Tibial nerve (tissue), 4 donors: ENCODE measurements around the gene HCFC1R1. TPM values are rescaled to one million over a fixed set of nuclear protein-coding genes. Genes with fewer than 3 reads are reported as not detected.

Source experiments
- DNase-seq, 2 donors: peaks; one replicate each; pipeline ENCODE4 v3.0.0-alpha.2; 2019; ENCODE audit warnings: low spot score in 2 of 2
- H3K27ac ChIP-seq, 4 donors: fragments of 200-600 bp; sonication (generic) in 3 of 4; one replicate each; pipeline ENCODE4 v1.5.1; 2017 to 2019; ENCODE audit warnings: mild to moderate bottlenecking in 1 of 4
- H3K27me3 ChIP-seq, 2 donors: fragments of 200-600 bp; sonication (generic) in 1 of 2; one replicate each; pipeline versions ENCODE4 v1.5.1 to v1.6.0; 2017 to 2019
- H3K36me3 ChIP-seq, 3 donors: fragments of 200-600 bp; sonication (generic); one replicate each; pipeline ENCODE4 v1.5.1; 2018 to 2019
- H3K4me1 ChIP-seq, 4 donors: fragments of 200-600 bp; sonication (generic) in 3 of 4; one replicate each; pipeline ENCODE4 v1.5.1; 2017 to 2019
- H3K4me3 ChIP-seq, 4 donors: fragments of 200-600 bp; sonication (generic) in 3 of 4; one replicate each; pipeline ENCODE4 v1.5.1; 2017 to 2019; ENCODE audit warnings: mild to moderate bottlenecking in 1 of 4, moderate library complexity in 1 of 4
- H3K9me3 ChIP-seq, 4 donors: fragments of 200-600 bp; sonication (generic) in 3 of 4; one replicate each; pipeline ENCODE4 v1.5.1; 2017 to 2019
- EP300 ChIP-seq, 2 donors: sonication (generic); formaldehyde crosslinking; IDR thresholded peaks; one replicate each; pipeline ENCODE4 v1.6.1; 2017; ENCODE audit warnings: antibody characterized with exemption in 2 of 2, mild to moderate bottlenecking in 1 of 2
- POLR2A ChIP-seq, 2 donors: fragments of 450-650 bp; IDR thresholded peaks; one replicate each; pipeline ENCODE4 v1.6.1; 2017; ENCODE audit warnings: antibody characterized with exemption in 2 of 2, mild to moderate bottlenecking in 2 of 2, moderate library complexity in 2 of 2
- WGBS, 2 donors: methylation state at CpG; one replicate each; pipeline ENCODE4 v1.1.5; 2018; 5-methylcytosine and 5-hydroxymethylcytosine counted together
- total RNA-seq, 4 donors: library from RNA; depleted of rRNA; stranded (reverse); fragments of >200 nt; gene quantifications; one replicate each; pipeline ENCODE4 v1.1.0, GENCODE V29; 2016
- TF ChIP-seq, protein P1 (sequence below), 5 experiments: fragments of 200-600 bp in 3 of 5; fragments of 450-650 bp in 2 of 5; sonication (generic) in 3 of 5; IDR thresholded peaks; one replicate each; pipeline ENCODE4 v1.5.1; 2016 to 2019; ENCODE audit warnings: antibody characterized with exemption in 5 of 5, mild to moderate bottlenecking in 3 of 5, moderate library complexity in 2 of 5

The HCFC1R1 gene
- total RNA-seq, 4 donors from 2014 or later: 17.7 to 46.9 (median 38.5) TPM

DNA sequence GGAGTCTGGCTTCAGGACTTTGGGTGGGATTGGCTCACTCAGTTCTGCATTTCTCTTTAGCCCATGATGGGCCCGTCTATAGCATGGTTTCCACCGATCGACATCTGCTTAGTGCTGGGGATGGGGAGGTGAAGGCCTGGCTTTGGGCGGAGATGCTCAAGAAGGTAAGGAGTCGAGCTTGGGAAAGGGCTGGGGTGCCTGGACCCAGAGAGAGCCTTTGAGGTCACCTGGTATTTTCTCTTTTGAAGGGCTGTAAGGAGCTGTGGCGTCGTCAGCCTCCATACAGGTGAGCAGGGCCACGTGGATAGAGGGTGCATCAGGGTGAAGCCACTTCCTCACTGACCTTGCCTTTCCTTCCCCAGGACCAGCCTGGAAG, 2.2 kb upstream of the HCFC1R1 start:
- Histone ChIP-seq H3K27ac (no peak overlapping the region), H3K9me3 (no peaks in the 10 kb centered on the region), H3K4me3 (no peak overlapping the region), H3K4me1 (peaks cover 0 to 63% (median 40%) of the 10 kb centered on the region in 4 donors), H3K27me3 (peaks cover 0 to 25% of the 10 kb centered on the region in 2 donors), H3K36me3 (peaks cover 0 to 22% (median 5%) of the 10 kb centered on the region in 3 donors)
- WGBS, 2 donors: 92 to 96% methylated on average over 8 of the region's 8 CpGs
- no peak for DNase-seq
- TF ChIP-seq EP300 (IDR thresholded peaks at IDR 0.05) (no peak), POLR2A (IDR thresholded peaks at IDR 0.05) (no peak)
- TF ChIP-seq, protein P1, sequence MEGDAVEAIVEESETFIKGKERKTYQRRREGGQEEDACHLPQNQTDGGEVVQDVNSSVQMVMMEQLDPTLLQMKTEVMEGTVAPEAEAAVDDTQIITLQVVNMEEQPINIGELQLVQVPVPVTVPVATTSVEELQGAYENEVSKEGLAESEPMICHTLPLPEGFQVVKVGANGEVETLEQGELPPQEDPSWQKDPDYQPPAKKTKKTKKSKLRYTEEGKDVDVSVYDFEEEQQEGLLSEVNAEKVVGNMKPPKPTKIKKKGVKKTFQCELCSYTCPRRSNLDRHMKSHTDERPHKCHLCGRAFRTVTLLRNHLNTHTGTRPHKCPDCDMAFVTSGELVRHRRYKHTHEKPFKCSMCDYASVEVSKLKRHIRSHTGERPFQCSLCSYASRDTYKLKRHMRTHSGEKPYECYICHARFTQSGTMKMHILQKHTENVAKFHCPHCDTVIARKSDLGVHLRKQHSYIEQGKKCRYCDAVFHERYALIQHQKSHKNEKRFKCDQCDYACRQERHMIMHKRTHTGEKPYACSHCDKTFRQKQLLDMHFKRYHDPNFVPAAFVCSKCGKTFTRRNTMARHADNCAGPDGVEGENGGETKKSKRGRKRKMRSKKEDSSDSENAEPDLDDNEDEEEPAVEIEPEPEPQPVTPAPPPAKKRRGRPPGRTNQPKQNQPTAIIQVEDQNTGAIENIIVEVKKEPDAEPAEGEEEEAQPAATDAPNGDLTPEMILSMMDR (IDR thresholded peaks at IDR 0.05): no peak

GRCh38 chr16:3025032-3026002, 1.6 kb upstream of the HCFC1R1 start:
- WGBS, 2 donors: 85 to 96% methylated on average over 18 of the region's 18 CpGs
- H3K36me3 ChIP-seq: peaks cover 0 to 22% (median 5%) of the 10 kb centered on the region in 3 donors
- peaks cover 0 to 19% of the 10 kb centered on the region in 2 donors for H3K27me3 ChIP-seq
- no peak for DNase-seq
- H3K4me1 ChIP-seq: peaks cover 0 to 70% (median 42%) of the 10 kb centered on the region in 4 donors
- no peak overlapping the region for H3K4me3 ChIP-seq
- no peaks in the 10 kb centered on the region for H3K9me3 ChIP-seq
- H3K27ac ChIP-seq: no peak overlapping the region
- TF ChIP-seq, protein P1 (IDR thresholded peaks at IDR 0.05): no peak
- TF ChIP-seq POLR2A (IDR thresholded peaks at IDR 0.05) (no peak), EP300 (IDR thresholded peaks at IDR 0.05) (no peak)

- WGBS, 2 donors: 2 to 8% methylated on average over 6 of the region's 6 CpGs
- H3K4me3 ChIP-seq: peak overlapping the region; percentile 62 to 68 (median 65)
- H3K9me3 ChIP-seq: no peaks in the 10 kb centered on the region
- H3K36me3 ChIP-seq: peaks cover 0 to 22% (median 5%) of the 10 kb centered on the region in 3 donors
- no peak for DNase-seq
- peaks cover 0 to 64% (median 35%) of the 10 kb centered on the region in 4 donors for H3K4me1 ChIP-seq
- TF ChIP-seq, protein P1 (IDR thresholded peaks at IDR 0.05): no peak
- TF ChIP-seq EP300 (IDR thresholded peaks at IDR 0.05) (no peak), POLR2A (IDR thresholded peaks at IDR 0.05) (no peak)
- peaks cover 0 to 9% of the 10 kb centered on the region in 2 donors for H3K27me3 ChIP-seq
- peak overlapping the region; percentile 75 to 99 (median 95) for H3K27ac ChIP-seq
These were observed 400 bp downstream of the HCFC1R1 start for GRCh38 chr16:3023415-3023668.

DNA sequence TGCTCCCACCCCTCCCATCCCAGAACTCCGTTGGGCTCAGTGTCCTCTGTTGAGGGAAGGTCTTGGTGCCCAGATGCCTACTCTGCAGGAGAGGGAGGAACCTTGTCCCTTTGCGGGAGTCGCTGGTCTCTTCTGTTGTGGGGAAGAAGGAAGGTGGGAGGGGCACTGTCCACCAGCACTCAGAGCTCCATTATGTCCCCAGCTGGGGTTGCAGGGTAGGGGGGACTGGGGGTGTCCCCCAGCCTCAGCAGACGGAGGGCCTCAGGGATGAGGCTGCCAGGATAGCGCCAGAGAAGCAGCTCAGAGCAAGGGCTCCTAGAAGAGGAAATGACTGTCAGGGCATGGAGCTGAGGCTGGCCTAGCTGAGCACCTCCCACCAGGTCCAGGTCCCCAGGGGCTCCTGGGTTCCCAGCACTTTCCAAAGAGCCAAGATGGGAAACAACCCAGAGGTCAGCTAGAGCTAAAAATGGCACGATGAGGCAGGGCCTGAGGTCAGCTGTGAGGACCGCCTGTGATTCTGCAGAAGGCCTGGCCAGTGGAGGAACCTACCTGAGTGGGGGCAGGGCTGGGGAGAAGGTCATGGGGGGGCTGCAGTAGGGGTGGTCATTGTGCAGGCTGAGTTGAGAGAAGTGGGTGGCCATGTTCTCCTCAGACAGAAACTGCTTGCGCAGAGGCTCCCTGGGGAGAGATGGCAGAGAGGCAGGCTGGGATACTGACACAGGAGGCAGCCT, 893 bp downstream of the HCFC1R1 start:
- Histone ChIP-seq H3K27ac (peak overlapping the region; percentile 78 to 99 (median 95)), H3K27me3 (peaks cover 0 to 14% of the 10 kb centered on the region in 2 donors), H3K4me3 (peak overlapping the region; percentile 62 to 68 (median 65)), H3K9me3 (no peaks in the 10 kb centered on the region), H3K36me3 (peaks cover 0 to 22% (median 5%) of the 10 kb centered on the region in 3 donors), H3K4me1 (peaks cover 0 to 64% (median 31%) of the 10 kb centered on the region in 4 donors)
- TF ChIP-seq, protein P1 (IDR thresholded peaks at IDR 0.05): no peak
- TF ChIP-seq POLR2A (IDR thresholded peaks at IDR 0.05) (no peak), EP300 (IDR thresholded peaks at IDR 0.05) (no peak)
- DNase-seq: no peak
- WGBS, 2 donors: 14 to 17% methylated on average over 8 of the region's 8 CpGs
